Raji (cell line): ENCODE measurements around the gene SGCA.

ENCODE experiments used
- POLR2A ChIP-seq: IDR thresholded peaks from 2 replicates; pipeline ENCODE4 v1.6.1; 2011; ENCODE audit warnings: low read depth, low read length, control low read depth; ENCODE audit not compliant: insufficient read depth

The SGCA gene

GRCh38 chr17:50207792-50208567 lies 42.2 kb downstream of the SGCA start:
- no peak for TF ChIP-seq POLR2A

GRCh38 chr17:50208611-50209061 lies 42.8 kb downstream of the SGCA start:
- no peak for TF ChIP-seq POLR2A

GRCh38 chr17:50209133-50209471 lies 43.3 kb downstream of the SGCA start:
- no peak for TF ChIP-seq POLR2A

GRCh38 chr17:50209472-50210239 lies 43.9 kb downstream of the SGCA start:
- no peak for TF ChIP-seq POLR2A

- TF ChIP-seq POLR2A, result no peak
Measured at GRCh38 chr17:50210240-50211225, 44.7 kb downstream of the SGCA start.

- no peak for TF ChIP-seq POLR2A
Measured at GRCh38 chr17:50211249-50212120, 45.7 kb downstream of the SGCA start.

- no peak for TF ChIP-seq POLR2A
Measured at GRCh38 chr17:50212121-50212843, 46.5 kb downstream of the SGCA start.

- no peak for TF ChIP-seq POLR2A
Measured at GRCh38 chr17:50213026-50214022, 47.5 kb downstream of the SGCA start.

- no peak for TF ChIP-seq POLR2A
Measured at GRCh38 chr17:50214976-50215760, 49.4 kb downstream of the SGCA start.

GRCh38 chr17:50217591-50217990 lies 51.8 kb downstream of the SGCA start:
- no peak for TF ChIP-seq POLR2A

- TF ChIP-seq POLR2A, result no peak
Measured at GRCh38 chr17:50218071-50218759, 52.4 kb downstream of the SGCA start.
